SHP77 treated with DMSO at 0.1 percent for 48 hours (cell line): ENCODE results near the gene USP32.

Experiments
- DNase-seq: peaks from one replicate; lab custom pipeline; 2025; lab: John Stamatoyannopoulos, UW

Gene USP32

GRCh38 chr17:60300011-60300410, 91.9 kb downstream of the USP32 start:
- no peak for DNase-seq

GRCh38 chr17:60297760-60298401, 94.1 kb downstream of the USP32 start:
- no peak for DNase-seq

GRCh38 chr17:60296177-60296576, 95.8 kb downstream of the USP32 start:
- no peak for DNase-seq

GRCh38 chr17:60293580-60294335, 98.2 kb downstream of the USP32 start:
- no peak for DNase-seq

- DNase-seq, result no peak
Observed at GRCh38 chr17:60292697-60293096, 99.2 kb downstream of the USP32 start.

GRCh38 chr17:60284709-60285108, 107.2 kb downstream of the USP32 start:
- no peak for DNase-seq

- no peak for DNase-seq
Observed at GRCh38 chr17:60283816-60284215, 108.1 kb downstream of the USP32 start.

- no peak for DNase-seq
Observed at GRCh38 chr17:60280673-60281072, 111.3 kb downstream of the USP32 start.

- DNase-seq, result no peak
Observed at GRCh38 chr17:60278237-60278636, 113.7 kb downstream of the USP32 start.

- DNase-seq, result no peak
Observed at GRCh38 chr17:60277258-60277657, 114.7 kb downstream of the USP32 start.

GRCh38 chr17:60269417-60269816, 122.5 kb downstream of the USP32 start:
- DNase-seq, result no peak

- DNase-seq, result no peak
Observed at GRCh38 chr17:60260540-60260939, 131.4 kb downstream of the USP32 start.

- no peak for DNase-seq
Observed at GRCh38 chr17:60258313-60258712, 133.6 kb downstream of the USP32 start.

GRCh38 chr17:60256174-60256573, 135.8 kb downstream of the USP32 start:
- no peak for DNase-seq

- no peak for DNase-seq
Observed at GRCh38 chr17:60253048-60253447, 138.9 kb downstream of the USP32 start.

- no peak for DNase-seq
Observed at GRCh38 chr17:60252459-60252858, 139.5 kb downstream of the USP32 start.

- DNase-seq, result no peak
Observed at GRCh38 chr17:60249290-60249826, 142.6 kb downstream of the USP32 start.

- no peak for DNase-seq
Observed at GRCh38 chr17:60248618-60249289, 143.2 kb downstream of the USP32 start.

GRCh38 chr17:60247836-60248461, 144.0 kb downstream of the USP32 start:
- no peak for DNase-seq

GRCh38 chr17:60244656-60245055, 147.3 kb downstream of the USP32 start:
- DNase-seq, result no peak

GRCh38 chr17:60240290-60240689, 151.6 kb downstream of the USP32 start:
- DNase-seq, result no peak

- no peak for DNase-seq
Observed at GRCh38 chr17:60231691-60232090, 160.2 kb downstream of the USP32 start.
